Endometrial microvascular endothelial cells (primary cell): ENCODE measurements around the gene COLQ. TPM values are rescaled to one million over a fixed set of nuclear protein-coding genes. Genes with fewer than 3 reads are reported as not detected.
"Not testable (repeated sequence)": the region's sequence is repeated elsewhere in the genome, so short reads cannot be mapped to it uniquely, and the experiment has no call there.

Experiments
- in situ Hi-C: cut with HindIII; loops from 2 replicates; pipeline ENCODE4 v1.10.0; 2017; ENCODE audit warnings: low sequenced_read_pairs, low pct_unique_long_range_greater_than_20kb; ENCODE audit errors: inconsistent ontology term
- total RNA-seq: library from RNA; depleted of rRNA; stranded (reverse); fragments of >200 nt; gene quantifications from one replicate; pipeline ENCODE4 v1.2.3, GENCODE V29; 2015; ENCODE audit errors: inconsistent ontology term

The COLQ gene
- total RNA-seq, result not detected

DNA sequence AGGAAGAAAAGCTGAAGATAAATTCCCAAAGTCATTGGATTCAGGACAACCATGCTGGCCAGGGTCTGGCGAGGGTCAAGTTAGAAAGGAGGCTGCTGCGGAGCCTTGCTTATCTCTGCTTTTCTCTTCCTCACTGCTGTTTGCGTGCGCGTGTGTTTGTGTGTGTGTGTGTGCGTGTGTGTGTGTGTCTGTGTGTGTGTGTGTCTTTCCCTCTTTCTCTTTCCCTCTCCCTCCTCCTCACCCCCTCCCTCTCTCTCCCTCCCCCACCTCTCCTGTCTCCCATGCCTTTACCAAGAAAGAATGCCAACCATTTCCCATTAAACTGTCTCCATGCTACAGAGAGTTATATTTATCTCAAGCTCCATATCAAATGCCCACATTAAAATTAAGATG is at the start of gene COLQ:
Gene COLQ, minus strand, starts transcription at position 134 of the 393 bp plus-strand sequence. Its CDS starts 81 bp downstream, at position 53.
- in situ Hi-C loops, result no loop called here

GRCh38 chr3:15563190-15563589 is 41.7 kb upstream of the COLQ start:
- in situ Hi-C loops, result no loop called here

GRCh38 chr3:15562560-15562959 is 41.1 kb upstream of the COLQ start:
- in situ Hi-C loops, result no loop called here

DNA sequence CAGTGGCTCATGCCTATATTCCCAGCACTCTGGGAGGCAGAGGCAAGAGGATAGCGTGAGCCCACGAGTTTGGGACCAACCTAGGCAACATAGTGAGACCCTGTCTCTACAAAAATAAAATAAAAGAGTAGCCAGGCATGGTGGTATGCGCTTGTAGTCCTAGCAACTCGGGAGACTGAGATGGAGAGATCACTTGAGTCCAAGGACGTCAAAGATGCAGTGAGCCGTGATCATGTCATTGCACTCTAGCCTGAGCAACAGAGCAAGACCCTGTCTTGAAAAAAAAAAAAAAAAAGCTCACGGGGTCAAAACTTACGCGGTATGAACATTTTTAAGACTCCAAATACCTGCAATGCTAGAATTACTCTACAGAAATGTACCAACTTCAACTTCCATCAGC is 37.1 kb upstream of the COLQ start:
- in situ Hi-C loops, result no loop called here

GRCh38 chr3:15557511-15557946 is 36.0 kb upstream of the COLQ start:
- in situ Hi-C loops, result no loop called here

DNA sequence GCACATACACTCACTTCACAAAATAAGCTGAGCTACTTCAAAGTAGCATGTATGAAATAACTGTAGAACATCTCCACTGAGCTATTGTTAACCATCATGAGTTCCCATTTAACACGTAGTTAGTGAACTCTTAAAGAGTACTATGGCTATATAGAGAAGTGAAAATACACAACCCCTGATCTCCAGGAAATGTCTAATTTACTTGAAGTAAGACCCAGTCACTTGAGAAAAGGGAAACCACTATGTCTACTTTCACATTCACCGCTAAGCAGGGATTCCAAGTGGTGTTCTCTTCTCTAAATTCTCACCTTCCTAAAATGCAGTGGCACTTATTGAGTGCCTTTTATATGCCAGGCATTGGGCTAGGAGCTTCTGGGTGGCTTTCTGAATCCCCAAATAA is 35.0 kb upstream of the COLQ start:
- in situ Hi-C loops, result no loop called here

GRCh38 chr3:15553749-15554148 is 32.2 kb upstream of the COLQ start:
- in situ Hi-C loops, result no loop called here

GRCh38 chr3:15551902-15552301 is 30.4 kb upstream of the COLQ start:
- in situ Hi-C loops, result no loop called here

DNA sequence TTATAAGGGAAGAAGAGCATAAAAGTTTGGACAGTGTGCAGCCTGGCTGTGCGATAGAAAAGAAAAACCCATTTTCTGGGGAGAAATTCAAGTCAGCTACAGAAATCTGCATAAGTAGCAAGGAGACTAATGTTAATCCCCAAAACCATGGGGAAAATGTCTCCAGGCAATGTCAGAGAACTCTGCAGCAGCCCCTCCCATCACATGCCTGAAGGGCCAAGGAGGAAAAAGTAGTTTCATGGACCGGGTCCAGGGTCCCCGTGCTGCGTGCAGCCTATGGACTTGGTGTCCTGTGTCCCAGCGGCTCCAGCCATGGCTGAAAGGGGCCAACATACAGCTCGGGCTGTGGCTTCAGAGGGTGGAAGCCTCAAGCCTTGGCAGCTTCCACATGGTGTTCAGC is 28.3 kb upstream of the COLQ start:
- in situ Hi-C loops, result no loop called here

DNA sequence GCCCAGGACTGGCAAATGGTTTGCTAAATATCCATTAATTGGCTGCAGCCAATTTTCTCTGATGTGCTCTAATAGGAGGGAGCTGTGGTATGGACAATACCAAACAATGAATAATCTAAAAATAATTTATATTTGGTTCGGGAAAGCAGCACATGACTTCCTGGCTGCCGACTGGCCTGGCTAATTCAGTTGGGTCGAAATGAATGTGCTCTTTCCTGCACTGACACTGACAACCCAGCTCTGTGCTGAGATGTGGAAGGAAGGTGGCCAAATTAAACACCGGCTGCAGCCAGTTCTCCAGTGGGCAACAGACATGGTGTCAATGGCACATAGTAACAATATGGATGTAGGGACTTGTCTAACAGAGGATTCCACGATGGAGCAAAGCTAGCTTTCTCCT is 21.1 kb upstream of the COLQ start:
- in situ Hi-C loops, result no loop called here

DNA sequence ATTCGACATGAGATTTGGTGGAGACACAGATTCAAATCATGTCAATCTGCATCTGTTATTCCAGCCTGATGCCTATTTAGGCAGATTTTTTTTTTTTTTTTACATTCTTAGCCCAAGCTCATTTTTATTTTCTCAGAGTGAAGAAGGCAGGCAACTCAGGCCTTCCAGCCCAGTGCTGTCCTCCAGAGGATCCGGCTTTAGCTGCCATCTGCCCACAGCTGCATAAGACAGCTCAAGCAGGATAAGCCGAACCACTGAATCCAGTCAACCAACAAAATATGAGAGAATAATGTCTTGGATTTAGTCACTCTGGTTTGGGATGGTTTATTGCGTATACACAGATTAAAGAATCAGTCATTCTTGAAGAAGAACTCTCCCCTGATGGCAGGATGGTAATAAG is 19.9 kb upstream of the COLQ start:
- in situ Hi-C loops, result no loop called here

DNA sequence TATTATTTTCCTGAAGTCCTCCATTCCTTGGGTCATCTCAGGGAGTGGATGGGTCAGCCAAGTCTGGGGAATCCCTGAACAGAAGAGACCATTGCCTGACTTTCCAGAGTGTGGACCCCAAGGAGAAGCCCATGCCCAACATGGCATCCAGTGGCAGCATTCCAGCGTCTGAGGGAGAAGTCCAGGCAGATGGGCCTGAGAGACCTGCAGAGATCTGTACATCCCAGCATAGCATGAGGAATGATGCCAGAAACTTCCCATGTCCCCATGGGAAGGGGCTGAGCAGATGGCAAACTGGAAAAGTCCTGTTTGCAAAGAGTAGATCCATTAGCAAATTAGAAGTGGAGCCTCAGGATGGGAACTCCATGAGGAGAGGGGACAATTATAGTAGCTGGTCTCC is 17.6 kb upstream of the COLQ start:
- in situ Hi-C loops, result no loop called here

DNA sequence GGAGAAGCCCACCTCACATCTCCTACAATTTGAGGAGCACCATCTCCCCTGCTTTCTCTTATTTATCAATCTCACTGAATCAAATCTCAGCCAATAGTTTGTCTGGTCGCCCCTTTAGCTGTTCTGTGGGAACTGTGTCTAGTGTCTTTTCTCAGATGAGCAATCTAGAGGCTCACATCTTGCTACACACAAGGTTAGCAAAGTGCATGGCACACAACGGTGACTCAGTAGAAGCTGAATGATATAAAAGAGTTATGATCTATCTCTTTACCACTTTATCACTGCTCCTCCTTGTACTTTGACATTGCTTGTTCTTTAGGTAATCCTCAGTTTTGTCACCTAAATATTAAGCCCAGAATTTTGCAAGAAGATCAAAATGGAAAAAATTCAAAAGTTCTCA is 16.8 kb upstream of the COLQ start:
- in situ Hi-C loops, result no loop called here

- in situ Hi-C loops, result no loop called here
Observed at GRCh38 chr3:15536856-15537255, 15.3 kb upstream of the COLQ start.

- in situ Hi-C loops, result no loop called here
Observed at GRCh38 chr3:15535732-15536131, 14.2 kb upstream of the COLQ start.

GRCh38 chr3:15532614-15533013 is 11.1 kb upstream of the COLQ start:
- in situ Hi-C loops, result not testable (repeated sequence)

- in situ Hi-C loops, result no loop called here
Observed at GRCh38 chr3:15531346-15531745, 9.8 kb upstream of the COLQ start.

DNA sequence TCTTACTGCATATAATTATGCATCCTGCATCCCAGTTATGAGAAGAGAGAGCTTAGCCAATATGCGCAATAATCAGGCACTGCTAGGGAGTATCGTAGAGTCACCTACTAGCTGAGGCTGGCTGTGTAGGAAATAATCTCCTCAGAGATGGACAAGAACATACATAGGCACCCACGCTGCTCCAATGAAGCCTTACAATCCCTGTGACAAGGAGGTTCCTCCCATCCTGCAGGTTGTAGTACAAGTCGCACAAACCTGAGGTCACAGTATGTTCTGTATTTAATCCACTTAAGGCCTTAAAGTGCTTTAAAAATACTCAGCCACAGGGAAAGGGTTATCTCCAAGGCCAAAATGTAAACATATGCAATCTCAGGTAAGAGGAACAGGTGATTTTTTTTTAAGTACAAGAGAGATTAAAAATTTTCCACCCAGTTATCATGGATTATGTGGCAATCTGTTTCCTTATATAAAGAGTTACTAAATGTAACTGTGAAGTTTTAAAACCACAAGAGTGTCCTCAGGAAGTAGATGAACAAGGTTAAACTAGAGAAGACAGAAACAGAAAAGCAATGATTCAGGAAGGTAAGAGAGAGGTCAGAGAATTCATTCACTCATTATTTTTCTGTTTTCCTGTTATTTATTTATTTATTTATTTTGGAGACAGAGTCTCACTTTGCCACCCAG is 7.5 kb upstream of the COLQ start:
- in situ Hi-C loops, result no loop called here

GRCh38 chr3:15527031-15527459 is 5.5 kb upstream of the COLQ start:
- in situ Hi-C loops, result no loop called here

DNA sequence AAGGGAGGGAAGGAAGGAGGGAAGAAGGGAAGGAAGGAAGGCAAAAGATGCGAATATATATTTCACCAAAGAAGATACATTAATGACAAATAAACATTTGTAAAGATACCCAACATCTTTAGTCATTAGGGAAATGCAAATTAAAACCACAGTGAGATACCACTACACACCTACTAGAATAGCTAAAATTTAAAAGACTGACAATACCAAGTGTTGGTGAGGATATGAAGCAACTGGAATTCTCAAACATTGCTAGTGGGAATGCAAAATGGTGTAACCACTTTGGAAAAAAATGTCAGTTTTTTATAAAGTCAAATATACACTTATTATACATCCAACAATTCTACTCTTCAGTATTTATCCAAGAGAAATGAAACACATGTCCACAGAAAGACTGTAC is 4.3 kb upstream of the COLQ start:
- in situ Hi-C loops, result no loop called here
